OCI-LY7 (cell line): ENCODE measurements around the gene RNGTT. TPM values are rescaled to one million over a fixed set of nuclear protein-coding genes. Genes with fewer than 3 reads are reported as not detected.

Experiments
- BruUV-seq: library from RNA; stranded (reverse); fragments of 400-500 nt; replicated peaks from 2 replicates; lab custom pipeline; 2021; lab: Mats Ljungman, UMichigan
- CTCF ChIA-PET: fragments of 300-600 bp; sonication (Branson Sonifier 250); formaldehyde crosslinking; loops from one replicate; lab custom pipeline; 2022; ENCODE audit warnings: antibody characterized with exemption; ENCODE audit not compliant: unreplicated experiment; lab: Charles Lee
- POLR2A ChIA-PET: fragments of 300-600 bp; sonication (Branson Sonifier 250); formaldehyde crosslinking; loops from one replicate; lab custom pipeline; 2022; ENCODE audit warnings: antibody characterized with exemption; lab: Charles Lee
- DNase-seq: peaks from one replicate; pipeline ENCODE4 v3.0.0-alpha.2; 2015; ENCODE audit warnings: low spot score
- H2AFZ ChIP-seq: fragments of 200-600 bp; sonication (generic), shearing (Covaris generic); 2 replicates; pipeline ENCODE4 v1.6.1; 2014; ENCODE audit warnings: mild to moderate bottlenecking, antibody characterized with exemption, low read length, moderate library complexity
- H3K27ac ChIP-seq: fragments of 200-600 bp; sonication (generic); 2 replicates; pipeline ENCODE4 v1.5.1; 2014; ENCODE audit warnings: mixed run types, low read depth, mild to moderate bottlenecking, moderate library complexity, low read length, inconsistent platforms; ENCODE audit not compliant: poor library complexity, severe bottlenecking
- H3K36me3 ChIP-seq: fragments of 200-600 bp; sonication (generic); 2 replicates; pipeline ENCODE4 v1.6.1; 2014; ENCODE audit warnings: mild to moderate bottlenecking, antibody characterized with exemption, low read length, moderate library complexity, mixed read lengths; ENCODE audit not compliant: insufficient read depth
- H3K4me1 ChIP-seq: fragments of 200-600 bp; sonication (generic); 2 replicates; pipeline ENCODE4 v1.5.1; 2014; ENCODE audit warnings: mild to moderate bottlenecking, low read length; ENCODE audit not compliant: insufficient read depth, poor library complexity, severe bottlenecking
- H3K4me2 ChIP-seq: fragments of 200-600 bp; sonication (generic); 2 replicates; pipeline ENCODE4 v1.6.1; 2014; ENCODE audit warnings: mild to moderate bottlenecking, low read length
- H3K4me3 ChIP-seq: fragments of 200-600 bp; sonication (generic); 2 replicates; pipeline ENCODE4 v1.5.1; 2014; ENCODE audit warnings: mild to moderate bottlenecking, low read depth, low read length; ENCODE audit not compliant: poor library complexity, severe bottlenecking
- H3K79me2 ChIP-seq: fragments of 200-600 bp; sonication (generic); 2 replicates; pipeline ENCODE4 v1.6.1; 2016; ENCODE audit warnings: low read depth, mild to moderate bottlenecking, low read length, moderate library complexity, mixed read lengths; ENCODE audit not compliant: insufficient read depth
- H3K9me2 ChIP-seq: fragments of 200-600 bp; sonication (generic); 2 replicates; pipeline ENCODE4 v1.6.1; 2016; ENCODE audit warnings: mild to moderate bottlenecking, low read length, mixed read lengths; ENCODE audit not compliant: insufficient read depth
- H3K9me3 ChIP-seq: fragments of 200-600 bp; sonication (generic); 2 replicates; pipeline ENCODE4 v1.6.1; 2014; ENCODE audit warnings: mild to moderate bottlenecking, mixed run types, low read length, mixed read lengths
- H4K20me1 ChIP-seq: fragments of 200-600 bp; sonication (generic); 2 replicates; pipeline ENCODE4 v1.6.1; 2014; ENCODE audit warnings: mild to moderate bottlenecking, antibody characterized with exemption, low read length, moderate library complexity, mixed read lengths; ENCODE audit not compliant: insufficient read depth
- CTCF ChIP-seq: fragments of 200-600 bp; sonication (generic); conservative IDR thresholded peaks from 2 replicates; pipeline ENCODE4 v1.5.1; 2014; ENCODE audit warnings: mild to moderate bottlenecking, antibody characterized with exemption, low read length, moderate library complexity, mixed read lengths
- EZH2phosphoT487 ChIP-seq: fragments of 200-600 bp; sonication (generic); IDR thresholded peaks from 2 replicates; pipeline ENCODE4 v1.6.1; 2018; ENCODE audit warnings: low read depth, borderline replicate concordance, mild to moderate bottlenecking, mixed run types, antibody characterized with exemption, low read length, moderate library complexity, mixed read lengths
- intact Hi-C: fragments of 100-400 bp; cut with micrococcal nuclease; formaldehyde crosslinking; loops from one replicate; pipeline ENCODE4 v1.10.0; 2022; ENCODE audit not compliant: unreplicated experiment
- total RNA-seq, 2 experiments: library from RNA; depleted of rRNA in 1 of 2; stranded (reverse); fragments of >200 nt in 1 of 2; shearing (Covaris generic) in 1 of 2; gene quantifications; 2 replicates each; pipeline ENCODE4 v1.2.3, GENCODE V29; 2014 to 2022

The RNGTT gene
- total RNA-seq, 2 experiments from 2014 or later = 38.2 to 41.7 TPM

- TF ChIP-seq CTCF (no peak), EZH2phosphoT487 (no peak)
- Histone ChIP-seq H3K9me2 (no peaks in the 10 kb centered on the region), H3K27ac (no peak overlapping the region), H3K4me2 (no peak overlapping the region), H3K9me3 (no peaks in the 10 kb centered on the region), H2AFZ (no peak overlapping the region), H3K79me2 (no peaks in the 10 kb centered on the region), H3K4me3 (no peak overlapping the region), H3K4me1 (no peaks in the 10 kb centered on the region), H3K36me3 (peaks cover 25% of the 10 kb centered on the region), H4K20me1 (no peaks in the 10 kb centered on the region)
- POLR2A ChIA-PET = interaction anchor here (0.6 to 1.3 kb wide), 4 partner anchors 10 to 184 kb away, joined by 3 read pairs; no protein-coding TSS in a partner anchor
- CTCF ChIA-PET = no interaction called here
- no TSS peak for BruUV-seq
- intact Hi-C loops = no loop called here
- DNase-seq = no peak
Observed at GRCh38 chr6:88880021-88880420, 83.4 kb downstream of the RNGTT start.

- CTCF ChIA-PET = no interaction called here
- TF ChIP-seq EZH2phosphoT487 = no peak
- TF ChIP-seq CTCF = no peak
- BruUV-seq = no TSS peak
- Histone ChIP-seq H2AFZ (no peak overlapping the region), H3K27ac (no peak overlapping the region), H3K4me3 (no peak overlapping the region), H3K36me3 (peaks cover 7% of the 10 kb centered on the region), H3K4me1 (no peaks in the 10 kb centered on the region), H3K79me2 (no peaks in the 10 kb centered on the region), H3K9me3 (no peaks in the 10 kb centered on the region), H3K9me2 (no peaks in the 10 kb centered on the region), H4K20me1 (no peaks in the 10 kb centered on the region), H3K4me2 (no peak overlapping the region)
- intact Hi-C loops = no loop called here
- DNase-seq = no peak
- POLR2A ChIA-PET = interaction anchor here (0.7 kb wide), 1 partner anchor 59 kb away, joined by 3 read pairs; no protein-coding TSS in a partner anchor
Observed at GRCh38 chr6:88877893-88878292, 85.5 kb downstream of the RNGTT start.

- ChIA-PET POLR2A (interaction anchor here (0.5 to 0.9 kb wide), 2 partner anchors 11 to 1212 kb away, joined by 4 to 5 read pairs; no protein-coding TSS in a partner anchor), CTCF (no interaction called here)
- no peak overlapping the region for H3K4me2 ChIP-seq
- no peak for DNase-seq
- no peak overlapping the region for H3K4me3 ChIP-seq
- no peaks in the 10 kb centered on the region for H3K36me3 ChIP-seq
- intact Hi-C loops = loop anchor here (5.0 kb wide), 3 partner anchors 261 to 1481 kb away; no protein-coding TSS in a partner anchor
- no TSS peak for BruUV-seq
- H3K9me2 ChIP-seq = no peaks in the 10 kb centered on the region
- no peak overlapping the region for H3K27ac ChIP-seq
- no peaks in the 10 kb centered on the region for H3K9me3 ChIP-seq
- TF ChIP-seq EZH2phosphoT487 (no peak), CTCF (no peak)
- H4K20me1 ChIP-seq = no peaks in the 10 kb centered on the region
- no peaks in the 10 kb centered on the region for H3K79me2 ChIP-seq
- H3K4me1 ChIP-seq = peaks cover 16% of the 10 kb centered on the region
- H2AFZ ChIP-seq = no peak overlapping the region
Observed at GRCh38 chr6:88872962-88873361, 90.5 kb downstream of the RNGTT start.
